PFSK-1 (cell line): Measurements from ENCODE around the gene SPATA3.

Source experiments
- POLR2AphosphoS5 ChIP-seq: IDR thresholded peaks from 2 replicates; pipeline ENCODE4 v1.6.1; 2012; ENCODE audit warnings: low read depth, mild to moderate bottlenecking, control low read depth, low read length, moderate library complexity
- SIN3A ChIP-seq: IDR thresholded peaks from 2 replicates; pipeline ENCODE4 v1.6.1; 2012; ENCODE audit warnings: mild to moderate bottlenecking, low read length, moderate library complexity, borderline replicate concordance; ENCODE audit not compliant: insufficient read depth
- TAF1 ChIP-seq: IDR thresholded peaks from 2 replicates; pipeline ENCODE4 v1.6.1; 2012; ENCODE audit warnings: low read length, control low read depth, borderline replicate concordance; ENCODE audit not compliant: insufficient read depth
- TF ChIP-seq, protein P1 (sequence below), 2 experiments: IDR thresholded peaks; 2 replicates each; pipeline versions ENCODE4 v1.6.1 to v1.8.0; 2011 to 2012; ENCODE audit warnings: low read depth in 2 of 2, low read length in 2 of 2, control low read depth in 1 of 2, inconsistent platforms in 1 of 2, mild to moderate bottlenecking in 1 of 2, moderate library complexity in 1 of 2; ENCODE audit not compliant: insufficient read depth in 1 of 2

DNA sequence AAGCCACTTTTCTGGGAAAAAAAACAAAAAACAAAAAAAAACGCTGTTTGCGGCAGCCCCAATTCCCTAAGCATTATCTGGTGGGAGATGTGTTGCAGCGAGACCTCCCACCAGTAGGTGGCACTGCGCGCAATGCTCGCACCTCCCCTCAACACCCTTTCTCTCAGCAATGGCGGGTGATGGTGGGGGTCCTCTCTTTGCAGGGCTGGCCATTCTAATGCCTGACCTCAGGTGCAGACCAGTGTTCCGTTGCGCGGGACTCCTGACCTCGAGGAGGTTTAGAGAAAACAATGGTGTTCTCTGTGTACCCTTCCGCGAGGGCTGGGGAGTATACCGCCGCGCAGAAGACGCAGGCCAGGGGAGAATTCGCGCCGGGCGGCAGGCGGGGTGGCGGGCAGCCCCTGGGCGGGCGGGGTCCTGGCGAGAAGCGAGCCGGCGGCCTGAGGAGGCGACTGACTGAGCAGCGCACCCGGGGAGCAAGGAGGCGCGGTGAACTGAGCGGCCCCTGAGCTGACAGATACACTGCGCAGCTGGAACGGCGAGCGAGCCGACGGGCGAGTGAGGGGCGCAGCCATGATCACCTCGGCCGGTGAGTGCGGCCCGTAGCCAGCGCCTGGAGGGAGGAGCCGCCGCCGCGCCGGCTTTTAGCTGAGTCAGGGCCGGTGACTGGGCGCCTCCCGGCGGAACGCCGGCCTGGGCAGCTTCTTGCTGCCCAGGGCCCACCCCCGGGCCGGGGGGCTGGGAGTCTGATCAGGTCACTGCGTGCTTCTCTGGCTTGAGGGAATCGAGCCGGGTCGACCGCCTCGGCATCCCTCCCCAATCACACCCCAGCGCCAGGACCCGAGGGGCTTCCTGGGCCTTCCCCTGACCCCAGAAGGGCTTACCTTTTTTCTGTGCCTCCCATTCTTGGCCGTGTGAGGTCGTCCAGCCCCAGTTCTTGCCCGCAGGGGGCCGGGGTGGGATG lies 60.8 kb downstream of the SPATA3 start, which contains the start of gene PSMD1:
- TF ChIP-seq POLR2AphosphoS5: peak; percentile 69; the same call in 1 of the 2 replicates
- TF ChIP-seq TAF1: no peak
- TF ChIP-seq, protein P1, sequence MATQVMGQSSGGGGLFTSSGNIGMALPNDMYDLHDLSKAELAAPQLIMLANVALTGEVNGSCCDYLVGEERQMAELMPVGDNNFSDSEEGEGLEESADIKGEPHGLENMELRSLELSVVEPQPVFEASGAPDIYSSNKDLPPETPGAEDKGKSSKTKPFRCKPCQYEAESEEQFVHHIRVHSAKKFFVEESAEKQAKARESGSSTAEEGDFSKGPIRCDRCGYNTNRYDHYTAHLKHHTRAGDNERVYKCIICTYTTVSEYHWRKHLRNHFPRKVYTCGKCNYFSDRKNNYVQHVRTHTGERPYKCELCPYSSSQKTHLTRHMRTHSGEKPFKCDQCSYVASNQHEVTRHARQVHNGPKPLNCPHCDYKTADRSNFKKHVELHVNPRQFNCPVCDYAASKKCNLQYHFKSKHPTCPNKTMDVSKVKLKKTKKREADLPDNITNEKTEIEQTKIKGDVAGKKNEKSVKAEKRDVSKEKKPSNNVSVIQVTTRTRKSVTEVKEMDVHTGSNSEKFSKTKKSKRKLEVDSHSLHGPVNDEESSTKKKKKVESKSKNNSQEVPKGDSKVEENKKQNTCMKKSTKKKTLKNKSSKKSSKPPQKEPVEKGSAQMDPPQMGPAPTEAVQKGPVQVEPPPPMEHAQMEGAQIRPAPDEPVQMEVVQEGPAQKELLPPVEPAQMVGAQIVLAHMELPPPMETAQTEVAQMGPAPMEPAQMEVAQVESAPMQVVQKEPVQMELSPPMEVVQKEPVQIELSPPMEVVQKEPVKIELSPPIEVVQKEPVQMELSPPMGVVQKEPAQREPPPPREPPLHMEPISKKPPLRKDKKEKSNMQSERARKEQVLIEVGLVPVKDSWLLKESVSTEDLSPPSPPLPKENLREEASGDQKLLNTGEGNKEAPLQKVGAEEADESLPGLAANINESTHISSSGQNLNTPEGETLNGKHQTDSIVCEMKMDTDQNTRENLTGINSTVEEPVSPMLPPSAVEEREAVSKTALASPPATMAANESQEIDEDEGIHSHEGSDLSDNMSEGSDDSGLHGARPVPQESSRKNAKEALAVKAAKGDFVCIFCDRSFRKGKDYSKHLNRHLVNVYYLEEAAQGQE (IDR thresholded peaks at IDR 0.05; ENCODE audit: insufficient read depth in 1 of 2, low read depth in 2 of 2, low read length in 2 of 2): no peak
- TF ChIP-seq SIN3A: peak; percentile 20; the same call in 1 of the 2 replicates
